ENCODE results near the gene PGS1. TPM values are rescaled to one million over a fixed set of nuclear protein-coding genes. Genes with fewer than 3 reads are reported as not detected.

PGS1 gene
- total RNA-seq, 2 donors from 2014 or later, result 33.3 to 40.2 TPM

DNA sequence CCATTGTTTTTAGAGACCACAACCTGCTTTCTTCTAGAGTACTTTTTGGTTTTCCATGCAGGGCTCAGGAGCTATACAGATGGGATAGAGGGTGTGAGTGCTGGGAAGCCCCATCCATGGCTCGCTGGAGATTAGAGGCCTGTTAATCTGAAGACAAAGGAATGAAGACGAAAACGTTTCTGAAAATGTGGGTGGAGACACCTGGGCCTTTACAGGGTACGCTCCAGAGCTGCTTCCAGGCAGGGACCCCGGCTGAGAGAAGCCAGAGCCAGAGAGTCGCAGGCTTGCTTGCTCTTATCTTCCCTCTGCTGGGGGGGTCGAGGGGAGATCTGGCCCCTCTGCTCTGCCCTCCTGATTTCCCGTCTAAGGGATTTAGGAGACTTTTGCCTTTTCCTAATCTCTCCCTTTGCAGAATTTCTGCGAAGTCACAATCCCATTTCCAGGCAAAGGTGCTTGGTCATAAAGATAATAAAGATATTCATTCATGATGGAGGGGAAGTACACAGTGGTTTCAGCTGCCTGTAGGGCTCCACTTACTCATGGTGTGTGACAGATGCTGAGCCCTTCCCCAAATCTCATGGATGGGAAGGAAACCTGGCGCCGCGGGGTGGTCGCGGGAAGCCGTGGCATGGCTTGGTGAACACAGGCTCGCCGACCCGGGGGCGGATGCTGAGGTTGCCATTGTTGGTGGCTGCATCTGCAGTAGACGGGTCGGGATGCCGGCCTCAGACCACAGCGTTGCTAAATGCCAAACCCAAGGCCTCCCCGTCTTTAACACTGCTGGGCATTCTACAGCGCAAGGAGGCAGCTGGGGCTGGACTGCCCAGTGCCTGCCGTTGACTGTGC is 13.8 kb upstream of the PGS1 start:
- Histone ChIP-seq H3K27ac (no peak overlapping the region), H3K27me3 (no peaks in the 10 kb centered on the region), H3K36me3 (no peaks in the 10 kb centered on the region), H3K4me1 (no peaks in the 10 kb centered on the region), H3K9me3 (no peaks in the 10 kb centered on the region), H3K4me3 (no peak overlapping the region), H3K9ac (ENCODE audit: low read depth in 2 of 2, low read length in 2 of 2) (no peak overlapping the region)
- DNase-seq, result no peak
- no peak for TF ChIP-seq CTCF (IDR thresholded peaks at IDR 0.05)
- intact Hi-C loops (cut with DNase I), result loop anchor here (5.0 kb wide), 1 partner anchor 52 kb away; no protein-coding TSS in a partner anchor

DNA sequence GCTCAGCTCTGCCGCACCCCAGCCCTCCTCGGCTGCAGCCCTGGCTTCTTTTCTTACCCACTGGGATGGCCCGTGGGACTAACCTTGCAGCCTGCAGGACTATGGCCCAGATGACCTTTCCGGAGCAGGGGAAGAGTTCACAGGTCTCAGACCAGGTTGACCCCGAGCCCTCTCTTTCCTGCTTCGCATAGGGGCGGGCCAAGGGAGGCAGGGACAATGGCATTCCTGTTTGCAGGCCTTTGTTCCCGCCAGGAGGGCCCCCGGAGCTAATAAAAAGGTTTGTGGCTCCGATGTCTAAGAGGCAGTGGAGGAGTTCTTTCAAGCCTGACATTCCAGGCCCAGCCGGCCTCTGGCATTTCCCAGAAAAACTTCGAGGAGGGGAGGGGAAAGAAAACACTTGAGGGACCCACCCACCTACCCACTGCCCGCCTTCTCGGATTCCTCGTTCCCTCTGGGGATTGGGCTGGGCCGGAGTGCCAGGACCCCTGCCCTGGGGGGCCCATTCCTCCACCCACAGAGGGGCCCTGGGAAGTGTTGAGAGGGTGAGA is 12.8 kb upstream of the PGS1 start:
- Histone ChIP-seq H3K9me3 (no peaks in the 10 kb centered on the region), H3K4me3 (no peak overlapping the region), H3K27me3 (no peaks in the 10 kb centered on the region), H3K36me3 (no peaks in the 10 kb centered on the region), H3K4me1 (no peaks in the 10 kb centered on the region), H3K9ac (ENCODE audit: low read depth in 2 of 2, low read length in 2 of 2) (peak overlapping the region in 1 of 2 donors; percentile 35), H3K27ac (no peak overlapping the region)
- intact Hi-C loops (cut with DNase I), result no loop called here
- TF ChIP-seq CTCF (IDR thresholded peaks at IDR 0.05), result no peak
- peak; percentile 18 for DNase-seq

- no peak for DNase-seq
- Histone ChIP-seq H3K9me3 (no peaks in the 10 kb centered on the region), H3K9ac (ENCODE audit: low read depth in 2 of 2, low read length in 2 of 2) (no peak overlapping the region), H3K27me3 (no peaks in the 10 kb centered on the region), H3K36me3 (no peaks in the 10 kb centered on the region), H3K4me3 (no peak overlapping the region), H3K4me1 (no peaks in the 10 kb centered on the region), H3K27ac (no peak overlapping the region)
- intact Hi-C loops (cut with DNase I), result no loop called here
- TF ChIP-seq CTCF (IDR thresholded peaks at IDR 0.05), result no peak
Measured at GRCh38 chr17:78366109-78366848, 12.2 kb upstream of the PGS1 start.

DNA sequence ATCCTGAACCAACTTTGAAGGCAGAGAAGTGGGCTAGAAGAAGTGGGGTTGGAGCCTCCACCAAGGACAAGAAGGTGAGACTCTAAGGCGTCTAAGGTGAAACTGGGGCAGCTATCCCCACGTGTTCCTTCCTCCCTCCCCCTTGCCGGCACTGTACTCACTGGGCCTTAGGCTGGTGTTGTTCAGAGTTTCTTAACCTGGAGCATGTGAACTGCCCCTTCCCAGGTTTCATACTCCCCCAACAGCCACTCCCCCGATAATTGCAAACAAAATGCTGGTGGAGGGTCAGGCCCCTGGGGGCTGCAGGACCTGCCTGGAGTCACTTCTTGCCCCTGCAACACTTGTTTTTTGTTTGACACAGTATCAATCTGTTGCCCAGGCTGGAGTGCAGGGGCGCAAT is 11.3 kb upstream of the PGS1 start:
- H3K4me1 ChIP-seq, result no peaks in the 10 kb centered on the region
- H3K27me3 ChIP-seq, result no peaks in the 10 kb centered on the region
- H3K27ac ChIP-seq, result no peak overlapping the region
- no peak for TF ChIP-seq CTCF (IDR thresholded peaks at IDR 0.05)
- no peak for DNase-seq
- H3K4me3 ChIP-seq, result no peak overlapping the region
- H3K36me3 ChIP-seq, result no peaks in the 10 kb centered on the region
- no peaks in the 10 kb centered on the region for H3K9me3 ChIP-seq
- intact Hi-C loops (cut with DNase I), result no loop called here
- no peak overlapping the region for H3K9ac ChIP-seq (ENCODE audit: low read depth in 2 of 2, low read length in 2 of 2)

GRCh38 chr17:78368348-78368747 is 10.1 kb upstream of the PGS1 start:
- Histone ChIP-seq H3K9ac (ENCODE audit: low read depth in 2 of 2, low read length in 2 of 2) (no peak overlapping the region), H3K4me3 (no peak overlapping the region), H3K27ac (no peak overlapping the region), H3K9me3 (no peaks in the 10 kb centered on the region), H3K4me1 (no peaks in the 10 kb centered on the region), H3K36me3 (no peaks in the 10 kb centered on the region), H3K27me3 (no peaks in the 10 kb centered on the region)
- no peak for DNase-seq
- no peak for TF ChIP-seq CTCF (IDR thresholded peaks at IDR 0.05)
- intact Hi-C loops (cut with DNase I), result no loop called here

Data from colonic mucosa (tissue), 4 donors.